ENCODE measurements around the gene KIAA2012.

- TF ChIP-seq POLR2A (IDR thresholded peaks at IDR 0.05; ENCODE audit: extremely low read depth, insufficient read length), result no peak
- TF ChIP-seq CTCF (IDR thresholded peaks at IDR 0.05; ENCODE audit: low read depth, low read length), result no peak
- TF ChIP-seq MYC (IDR thresholded peaks at IDR 0.05; ENCODE audit: low read depth, low read length), result no peak
- no peak for TF ChIP-seq MAX (IDR thresholded peaks at IDR 0.05; ENCODE audit: low read depth, low read length)
Measured at GRCh38 chr2:202030691-202031090, 42.4 kb upstream of the KIAA2012 start.

All from NB4 (cell line).